ENCODE data around the gene GGA1. TPM values are rescaled to one million over a fixed set of nuclear protein-coding genes. Genes with fewer than 3 reads are reported as not detected.
A peak's percentile ranks its signal among the peaks of the same experiment; 100 is the strongest.

The GGA1 gene
- total RNA-seq, 1 donor from 2014 or later = 64.4 TPM

DNA sequence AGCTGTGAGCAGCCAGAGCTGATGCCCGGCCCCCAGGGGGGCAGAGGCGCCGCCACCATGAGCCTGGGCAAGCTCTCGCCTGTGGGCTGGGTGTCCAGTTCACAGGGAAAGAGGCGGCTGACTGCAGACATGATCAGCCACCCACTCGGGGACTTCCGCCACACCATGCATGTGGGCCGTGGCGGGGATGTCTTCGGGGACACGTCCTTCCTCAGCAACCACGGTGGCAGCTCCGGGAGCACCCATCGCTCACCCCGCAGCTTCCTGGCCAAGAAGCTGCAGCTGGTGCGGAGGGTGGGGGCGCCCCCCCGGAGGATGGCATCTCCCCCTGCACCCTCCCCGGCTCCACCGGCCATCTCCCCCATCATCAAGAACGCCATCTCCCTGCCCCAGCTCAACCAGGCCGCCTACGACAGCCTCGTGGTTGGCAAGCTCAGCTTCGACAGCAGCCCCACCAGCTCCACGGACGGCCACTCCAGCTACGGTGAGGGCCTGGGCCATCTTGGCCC is 42.3 kb upstream of the GGA1 start:
- H3K9me3 ChIP-seq = no peaks in the 10 kb centered on the region
- H3K36me3 ChIP-seq = peaks cover 33% of the 10 kb centered on the region
- peaks cover 83% of the 10 kb centered on the region for H3K4me1 ChIP-seq
- H3K27me3 ChIP-seq = no peaks in the 10 kb centered on the region
- intact Hi-C loops (cut with DNase I) = no loop called here
- ATAC-seq (peak; percentile 3), DNase-seq (peak; percentile 79)
- H3K27ac ChIP-seq = peak overlapping the region; percentile 70
- TF ChIP-seq, protein P1, sequence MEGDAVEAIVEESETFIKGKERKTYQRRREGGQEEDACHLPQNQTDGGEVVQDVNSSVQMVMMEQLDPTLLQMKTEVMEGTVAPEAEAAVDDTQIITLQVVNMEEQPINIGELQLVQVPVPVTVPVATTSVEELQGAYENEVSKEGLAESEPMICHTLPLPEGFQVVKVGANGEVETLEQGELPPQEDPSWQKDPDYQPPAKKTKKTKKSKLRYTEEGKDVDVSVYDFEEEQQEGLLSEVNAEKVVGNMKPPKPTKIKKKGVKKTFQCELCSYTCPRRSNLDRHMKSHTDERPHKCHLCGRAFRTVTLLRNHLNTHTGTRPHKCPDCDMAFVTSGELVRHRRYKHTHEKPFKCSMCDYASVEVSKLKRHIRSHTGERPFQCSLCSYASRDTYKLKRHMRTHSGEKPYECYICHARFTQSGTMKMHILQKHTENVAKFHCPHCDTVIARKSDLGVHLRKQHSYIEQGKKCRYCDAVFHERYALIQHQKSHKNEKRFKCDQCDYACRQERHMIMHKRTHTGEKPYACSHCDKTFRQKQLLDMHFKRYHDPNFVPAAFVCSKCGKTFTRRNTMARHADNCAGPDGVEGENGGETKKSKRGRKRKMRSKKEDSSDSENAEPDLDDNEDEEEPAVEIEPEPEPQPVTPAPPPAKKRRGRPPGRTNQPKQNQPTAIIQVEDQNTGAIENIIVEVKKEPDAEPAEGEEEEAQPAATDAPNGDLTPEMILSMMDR (IDR thresholded peaks at IDR 0.05) = no peak
- H3K4me3 ChIP-seq = no peak overlapping the region

DNA sequence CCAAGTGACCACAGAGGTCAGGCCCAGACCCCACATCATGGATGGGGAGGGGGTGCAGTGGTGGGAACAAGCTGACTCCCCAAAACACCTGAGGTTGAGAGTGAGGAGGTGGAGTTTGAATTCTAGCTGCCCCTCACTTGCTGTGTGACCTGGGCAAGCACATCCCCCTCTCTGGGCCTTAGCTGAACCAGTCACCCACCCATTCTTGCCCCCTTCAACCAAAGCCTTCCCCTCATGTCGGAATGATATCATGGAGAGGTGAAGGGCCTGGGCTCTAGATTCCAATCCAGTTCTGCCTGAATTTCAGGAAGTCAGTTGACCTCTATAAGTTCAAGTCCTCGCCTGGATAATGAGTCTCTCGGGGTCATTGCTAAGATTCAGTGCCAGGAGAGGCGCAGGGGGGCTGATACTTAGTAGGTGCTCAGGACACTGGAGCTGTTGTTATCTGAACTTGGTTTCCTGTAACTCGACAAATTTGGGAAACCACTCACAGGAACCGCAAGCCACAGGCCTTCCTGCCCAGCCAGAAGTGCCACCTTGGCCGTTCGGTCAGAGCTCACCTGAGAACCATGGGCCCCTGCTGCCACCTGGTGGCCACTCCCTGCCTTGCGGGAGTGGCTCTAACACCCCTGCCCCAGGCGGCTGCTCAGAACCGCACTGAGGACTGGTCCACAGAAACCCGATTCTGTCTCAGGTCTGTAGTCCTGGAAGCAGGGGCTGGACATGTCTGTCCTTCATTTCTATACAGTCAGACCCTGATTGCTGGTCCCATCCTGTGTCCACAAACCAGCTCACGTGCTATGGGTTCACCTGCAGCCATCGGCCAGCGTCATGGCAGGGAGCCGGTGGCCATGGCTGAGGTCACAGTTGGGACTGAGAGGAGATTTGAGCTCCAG is 41.5 kb upstream of the GGA1 start:
- H3K27me3 ChIP-seq = no peaks in the 10 kb centered on the region
- no peaks in the 10 kb centered on the region for H3K9me3 ChIP-seq
- TF ChIP-seq, protein P1 (IDR thresholded peaks at IDR 0.05) = peak; percentile 93
- intact Hi-C loops (cut with DNase I) = no loop called here
- H3K36me3 ChIP-seq = peaks cover 33% of the 10 kb centered on the region
- ATAC-seq (peak; percentile 86), DNase-seq (peak; percentile 95)
- peaks cover 75% of the 10 kb centered on the region for H3K4me1 ChIP-seq
- peak overlapping the region; percentile 70 for H3K27ac ChIP-seq
- no peak overlapping the region for H3K4me3 ChIP-seq

DNA sequence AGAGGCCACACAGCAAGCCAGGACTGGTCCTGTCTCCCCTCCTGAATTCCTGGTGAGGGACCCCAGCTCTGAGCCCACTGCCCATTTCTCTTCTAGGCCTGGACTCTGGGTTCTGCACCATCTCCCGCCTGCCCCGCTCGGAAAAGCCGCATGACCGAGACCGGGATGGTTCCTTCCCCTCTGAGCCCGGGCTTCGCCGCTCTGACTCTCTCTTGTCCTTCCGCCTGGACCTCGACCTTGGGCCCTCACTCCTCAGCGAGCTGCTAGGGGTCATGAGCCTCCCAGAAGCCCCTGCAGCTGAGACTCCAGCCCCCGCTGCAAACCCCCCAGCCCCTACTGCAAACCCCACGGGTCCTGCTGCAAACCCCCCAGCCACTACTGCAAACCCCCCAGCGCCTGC is 40.6 kb upstream of the GGA1 start:
- H3K9me3 ChIP-seq = no peaks in the 10 kb centered on the region
- no peaks in the 10 kb centered on the region for H3K27me3 ChIP-seq
- peaks cover 33% of the 10 kb centered on the region for H3K36me3 ChIP-seq
- no peak overlapping the region for H3K4me3 ChIP-seq
- DNase-seq = no peak
- TF ChIP-seq, protein P1 (IDR thresholded peaks at IDR 0.05) = no peak
- no peak for ATAC-seq
- intact Hi-C loops (cut with DNase I) = no loop called here
- H3K27ac ChIP-seq = peak overlapping the region; percentile 70
- H3K4me1 ChIP-seq = peaks cover 67% of the 10 kb centered on the region

DNA sequence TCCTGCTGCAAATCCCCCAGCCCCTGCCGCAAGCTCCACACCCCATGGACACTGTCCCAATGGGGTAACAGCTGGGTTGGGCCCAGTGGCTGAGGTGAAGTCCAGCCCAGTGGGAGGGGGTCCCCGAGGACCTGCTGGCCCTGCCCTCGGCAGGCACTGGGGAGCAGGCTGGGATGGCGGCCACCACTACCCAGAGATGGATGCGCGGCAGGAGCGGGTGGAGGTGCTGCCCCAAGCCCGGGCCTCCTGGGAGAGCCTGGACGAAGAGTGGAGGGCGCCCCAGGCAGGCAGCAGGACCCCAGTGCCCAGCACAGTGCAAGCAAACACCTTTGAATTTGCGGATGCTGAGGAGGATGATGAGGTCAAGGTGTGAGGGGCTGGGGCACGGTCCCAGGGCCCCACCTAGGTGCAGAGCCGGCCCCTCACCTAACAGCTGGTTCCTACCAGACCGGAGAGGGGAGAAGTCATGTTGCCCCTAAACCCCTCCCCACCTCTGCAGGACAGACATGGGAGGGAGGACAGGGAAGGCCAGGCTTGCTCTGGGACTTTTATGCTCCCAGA is 40.1 kb upstream of the GGA1 start:
- Histone ChIP-seq H3K4me3 (no peak overlapping the region), H3K4me1 (peaks cover 63% of the 10 kb centered on the region), H3K36me3 (peaks cover 33% of the 10 kb centered on the region), H3K27ac (peak overlapping the region; percentile 77), H3K9me3 (no peaks in the 10 kb centered on the region), H3K27me3 (no peaks in the 10 kb centered on the region)
- intact Hi-C loops (cut with DNase I) = no loop called here
- no peak for ATAC-seq
- DNase-seq = no peak
- TF ChIP-seq, protein P1 (IDR thresholded peaks at IDR 0.05) = no peak

DNA sequence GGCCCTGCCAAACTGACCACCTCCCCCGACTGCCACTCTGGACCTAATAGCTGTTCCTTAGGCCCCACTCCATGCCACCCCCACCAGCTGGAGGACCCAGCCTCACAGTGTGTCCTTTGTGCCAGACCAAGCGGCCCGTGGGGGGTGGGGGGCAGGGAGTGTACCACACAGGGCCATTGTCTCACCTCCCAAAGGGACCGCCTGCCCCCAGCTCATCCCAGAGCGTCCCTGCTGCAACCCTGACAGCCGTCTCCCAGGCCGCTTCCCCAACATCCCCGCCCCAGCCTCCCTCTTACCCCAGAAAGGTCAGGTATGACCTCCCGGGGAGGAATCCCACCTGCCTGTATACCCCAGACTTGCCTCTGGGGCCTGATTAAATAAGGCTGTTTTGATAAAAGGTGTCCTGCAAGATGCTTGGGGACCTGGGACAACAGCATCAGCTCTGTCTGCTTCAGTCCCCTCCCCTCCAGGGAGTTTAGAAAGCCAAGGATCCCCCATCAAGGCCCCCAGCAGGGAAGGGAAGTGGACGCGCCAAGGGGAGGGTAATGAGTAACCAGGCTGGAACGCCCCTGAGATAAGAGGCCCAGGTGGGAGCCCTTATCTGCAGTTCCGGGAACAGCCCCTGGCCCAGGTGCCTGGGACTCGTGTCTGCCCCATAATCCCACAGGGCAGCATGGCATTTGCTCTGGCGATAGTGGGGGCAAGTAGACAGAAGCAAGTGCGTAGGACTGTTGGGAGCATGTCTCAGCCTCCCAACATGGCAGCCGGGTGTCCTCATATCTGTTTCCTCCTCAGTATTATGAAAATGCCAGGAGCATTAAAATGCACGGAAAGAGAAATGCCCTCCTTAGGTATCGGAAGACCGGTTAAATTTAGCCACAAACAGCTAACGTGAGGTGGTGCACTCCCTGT is 39.4 kb upstream of the GGA1 start:
- DNase-seq (peak; percentile 87), ATAC-seq (peak; percentile 68)
- Histone ChIP-seq H3K27ac (peak overlapping the region; percentile 77), H3K4me1 (peaks cover 56% of the 10 kb centered on the region), H3K9me3 (no peaks in the 10 kb centered on the region), H3K27me3 (no peaks in the 10 kb centered on the region), H3K36me3 (peaks cover 33% of the 10 kb centered on the region), H3K4me3 (no peak overlapping the region)
- TF ChIP-seq, protein P1 (IDR thresholded peaks at IDR 0.05) = no peak
- intact Hi-C loops (cut with DNase I) = no loop called here

Data from upper lobe of right lung (tissue), 1 donor.